NCI-H1436 (cell line): Measurements from ENCODE around the gene SPDL1.
"Not testable (repeated sequence)": the region's sequence is repeated elsewhere in the genome, so short reads cannot be mapped to it uniquely, and the experiment has no call there.

Source experiments
- DNase-seq: peaks from one replicate; lab custom pipeline; 2025; lab: John Stamatoyannopoulos, UW

SPDL1 gene

GRCh38 chr5:169571355-169571754 lies 12.2 kb upstream of the SPDL1 start:
- DNase-seq = no peak

GRCh38 chr5:169574134-169574646 lies 9.4 kb upstream of the SPDL1 start:
- no peak for DNase-seq

GRCh38 chr5:169576181-169576598 lies 7.4 kb upstream of the SPDL1 start:
- DNase-seq = no peak

- no peak for DNase-seq
These were observed 5.6 kb upstream of the SPDL1 start for GRCh38 chr5:169577951-169578350.

GRCh38 chr5:169580964-169581363 lies 2.6 kb upstream of the SPDL1 start:
- no peak for DNase-seq

GRCh38 chr5:169581580-169582227 lies 1.9 kb upstream of the SPDL1 start:
- no peak for DNase-seq

- no peak for DNase-seq
These were observed 511 bp upstream of the SPDL1 start for GRCh38 chr5:169583101-169583423.

GRCh38 chr5:169584998-169585451 lies 1.5 kb downstream of the SPDL1 start:
- DNase-seq = no peak

GRCh38 chr5:169590602-169591001 lies 7.0 kb downstream of the SPDL1 start:
- DNase-seq = no peak

GRCh38 chr5:169591636-169592035 lies 8.1 kb downstream of the SPDL1 start:
- no peak for DNase-seq

- no peak for DNase-seq
These were observed 9.5 kb downstream of the SPDL1 start for GRCh38 chr5:169592937-169593650.

GRCh38 chr5:169595172-169595820 lies 11.7 kb downstream of the SPDL1 start:
- DNase-seq = no peak

- DNase-seq = no peak
These were observed 15.9 kb downstream of the SPDL1 start for GRCh38 chr5:169599451-169599850.

- DNase-seq = no peak
These were observed 19.0 kb downstream of the SPDL1 start for GRCh38 chr5:169602535-169602934.

- no peak for DNase-seq
These were observed 22.7 kb downstream of the SPDL1 start for GRCh38 chr5:169606279-169606678.

- no peak for DNase-seq
These were observed 24.3 kb downstream of the SPDL1 start for GRCh38 chr5:169607882-169608281.

- DNase-seq = no peak
These were observed 26.1 kb downstream of the SPDL1 start for GRCh38 chr5:169609716-169610115.

- no peak for DNase-seq
These were observed 27.0 kb downstream of the SPDL1 start for GRCh38 chr5:169610606-169611005.

- DNase-seq = no peak
These were observed 32.0 kb downstream of the SPDL1 start for GRCh38 chr5:169615561-169615960.

GRCh38 chr5:169624307-169624706 lies 40.7 kb downstream of the SPDL1 start:
- DNase-seq = not testable (repeated sequence)

GRCh38 chr5:169626779-169627178 lies 43.2 kb downstream of the SPDL1 start:
- no peak for DNase-seq

GRCh38 chr5:169627551-169627950 lies 44.0 kb downstream of the SPDL1 start:
- no peak for DNase-seq

- no peak for DNase-seq
These were observed 45.3 kb downstream of the SPDL1 start for GRCh38 chr5:169628892-169629291.
